DMS79 treated with DMSO at 0.1 percent for 48 hours (cell line): ENCODE measurements around the gene STX18.
A peak's percentile ranks its signal among the peaks of the same experiment; 100 is the strongest.
"Not testable (repeated sequence)": the region's sequence is repeated elsewhere in the genome, so short reads cannot be mapped to it uniquely, and the experiment has no call there.

Experiments
- DNase-seq: peaks from one replicate; lab custom pipeline; 2025; lab: John Stamatoyannopoulos, UW

The STX18 gene

DNA sequence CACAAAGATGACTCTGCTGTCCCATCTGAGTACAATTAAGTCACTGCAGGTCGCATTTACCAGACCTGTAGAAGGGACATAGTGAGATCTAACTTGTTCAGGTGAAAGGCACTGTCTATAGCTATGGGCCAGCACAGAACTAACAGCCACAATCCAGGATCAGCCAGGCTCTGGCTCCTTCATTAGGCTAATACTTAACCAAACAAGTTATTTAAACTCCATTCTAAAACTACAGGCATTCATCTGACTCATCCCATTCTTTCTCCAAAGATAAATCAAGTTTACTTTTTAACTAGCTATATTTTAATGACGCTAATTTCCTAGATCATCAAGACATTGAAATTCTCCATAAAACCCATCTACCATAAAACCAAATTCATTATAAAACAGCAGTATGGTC lies 62.5 kb downstream of the STX18 start:
- DNase-seq: no peak

DNA sequence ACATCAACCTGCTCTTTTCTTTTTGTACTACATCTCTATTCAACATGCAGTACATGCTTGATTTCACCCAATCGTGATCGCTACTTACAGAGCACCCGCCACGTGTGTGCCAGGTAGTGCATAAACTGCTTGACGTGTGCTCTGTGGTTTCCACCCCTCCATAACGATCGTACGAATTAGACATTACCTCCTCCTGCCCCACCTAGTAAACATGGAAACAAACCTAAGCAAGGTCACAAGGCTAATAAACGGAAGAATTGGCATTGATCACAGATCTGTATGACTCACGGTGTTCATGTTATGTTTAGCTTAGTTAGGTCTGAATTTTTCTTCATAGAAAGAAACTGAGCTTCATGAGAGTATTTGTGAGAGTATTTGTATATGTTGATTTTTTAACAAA lies 64.1 kb downstream of the STX18 start:
- DNase-seq: peak; percentile 2

DNA sequence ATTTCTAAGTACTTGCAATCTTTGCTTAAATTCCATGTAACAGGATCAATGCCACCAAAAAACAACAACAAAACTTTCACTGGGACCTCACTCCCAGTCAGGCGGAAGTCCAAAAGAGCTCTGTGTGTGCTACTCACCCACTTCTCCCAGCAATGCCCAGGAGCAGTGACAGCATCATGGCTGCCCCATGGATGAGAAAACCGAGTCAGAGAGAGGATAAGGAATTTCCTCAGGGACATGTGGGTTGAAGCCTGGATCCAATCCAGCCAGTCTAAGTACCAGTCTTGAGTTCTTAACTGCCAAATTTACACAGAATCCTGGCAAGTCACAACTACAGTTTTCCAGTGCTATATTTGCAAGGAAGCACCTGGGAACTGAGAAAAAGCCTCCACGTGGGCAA lies 64.5 kb downstream of the STX18 start:
- DNase-seq: no peak

DNA sequence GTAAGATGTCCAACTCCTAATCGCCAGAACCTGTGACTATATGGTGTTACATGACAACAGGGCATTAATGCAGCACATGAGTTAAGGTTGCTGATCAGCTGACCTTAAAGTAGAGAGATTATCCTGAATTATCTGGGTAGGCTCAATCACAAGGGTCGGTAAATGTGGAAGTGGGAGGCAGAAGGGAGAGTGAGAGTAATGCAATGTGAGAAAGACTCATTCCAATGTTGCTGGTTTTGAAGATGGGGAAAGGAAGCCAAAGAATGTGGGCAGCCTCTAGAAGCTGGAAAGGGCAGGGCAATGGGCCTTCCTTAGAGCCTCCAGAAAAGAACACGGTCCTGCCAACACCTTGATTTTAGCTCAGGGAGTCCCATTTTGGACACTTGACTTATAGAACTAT lies 67.4 kb downstream of the STX18 start:
- no peak for DNase-seq

- DNase-seq: no peak
Measured at GRCh38 chr4:4472344-4472958, 69.4 kb downstream of the STX18 start.

- no peak for DNase-seq
Measured at GRCh38 chr4:4471195-4471594, 70.7 kb downstream of the STX18 start.

- no peak for DNase-seq
Measured at GRCh38 chr4:4470208-4470607, 71.6 kb downstream of the STX18 start.

DNA sequence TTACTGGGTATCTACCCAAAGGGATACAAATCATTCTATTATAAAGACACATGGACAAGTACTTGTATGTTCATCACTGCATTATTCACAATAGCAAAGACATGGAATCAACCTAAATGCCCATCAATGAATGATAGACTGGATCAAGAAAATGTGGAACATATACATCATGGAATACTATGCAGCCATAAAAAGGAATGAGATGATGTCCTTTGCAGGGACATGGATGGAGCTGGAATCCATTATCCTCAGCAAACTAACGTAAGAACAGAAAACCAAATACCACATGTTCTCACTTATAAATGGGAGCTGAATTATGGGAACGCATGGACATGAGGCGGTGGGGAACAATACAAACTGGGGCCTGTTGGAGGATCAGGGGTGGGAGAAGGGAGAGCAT lies 76.6 kb downstream of the STX18 start:
- not testable (repeated sequence) for DNase-seq

DNA sequence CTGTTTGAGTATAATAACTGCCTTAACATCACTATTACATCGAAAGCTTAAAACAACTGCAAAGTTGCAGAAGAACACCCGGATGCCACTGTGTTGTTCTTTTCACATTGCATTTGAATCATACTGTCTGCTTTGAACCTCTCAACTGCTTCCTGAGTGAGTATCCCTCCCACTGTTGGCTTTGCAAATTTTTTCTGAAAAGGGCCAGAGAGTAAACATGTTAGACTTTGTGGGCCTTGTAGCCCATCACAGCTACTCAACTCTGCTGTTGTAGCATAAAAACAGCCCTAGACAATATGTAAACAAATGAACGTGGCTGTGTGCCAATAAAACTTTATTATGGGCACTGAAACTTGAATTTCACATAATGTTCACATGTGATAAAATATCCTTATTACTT lies 78.9 kb downstream of the STX18 start:
- no peak for DNase-seq

- no peak for DNase-seq
Measured at GRCh38 chr4:4461850-4462249, 80.0 kb downstream of the STX18 start.

DNA sequence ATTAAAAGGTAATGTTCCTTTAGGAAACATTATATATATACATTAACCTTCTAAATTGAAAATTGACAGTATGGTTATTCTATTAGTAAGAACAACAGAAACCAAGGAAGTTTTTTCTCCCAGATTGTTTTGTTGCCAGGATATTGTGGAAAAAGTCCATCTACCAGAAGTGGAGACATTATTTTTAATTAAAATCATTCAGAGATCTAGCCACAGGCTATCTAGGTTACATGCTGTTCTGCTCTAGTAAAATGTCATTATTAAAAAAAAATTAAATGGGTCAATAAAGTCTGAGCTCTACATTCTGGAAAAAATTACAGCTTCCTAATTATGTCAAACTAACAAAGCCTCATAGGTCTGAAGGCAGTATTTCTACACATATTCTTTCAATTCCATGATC lies 80.7 kb downstream of the STX18 start:
- no peak for DNase-seq

DNA sequence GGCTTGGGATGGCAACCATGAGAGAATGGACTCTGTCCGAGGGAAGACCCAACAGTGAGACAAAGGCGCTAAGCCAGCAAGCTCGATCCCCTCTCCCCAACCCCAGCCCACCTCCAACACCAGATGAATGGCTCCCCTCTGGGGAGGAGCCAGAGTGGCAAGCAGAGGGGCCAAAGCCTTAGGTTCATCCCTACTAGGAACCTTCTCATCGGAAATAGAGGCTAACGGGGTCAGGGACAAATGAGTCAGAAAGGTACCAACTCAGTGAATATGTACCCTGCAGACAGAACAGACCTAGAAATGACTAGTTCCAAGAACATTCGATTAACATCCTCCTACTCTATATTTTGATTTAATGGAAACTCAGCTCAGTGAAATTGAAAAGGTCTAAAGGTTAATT lies 81.1 kb downstream of the STX18 start:
- no peak for DNase-seq

DNA sequence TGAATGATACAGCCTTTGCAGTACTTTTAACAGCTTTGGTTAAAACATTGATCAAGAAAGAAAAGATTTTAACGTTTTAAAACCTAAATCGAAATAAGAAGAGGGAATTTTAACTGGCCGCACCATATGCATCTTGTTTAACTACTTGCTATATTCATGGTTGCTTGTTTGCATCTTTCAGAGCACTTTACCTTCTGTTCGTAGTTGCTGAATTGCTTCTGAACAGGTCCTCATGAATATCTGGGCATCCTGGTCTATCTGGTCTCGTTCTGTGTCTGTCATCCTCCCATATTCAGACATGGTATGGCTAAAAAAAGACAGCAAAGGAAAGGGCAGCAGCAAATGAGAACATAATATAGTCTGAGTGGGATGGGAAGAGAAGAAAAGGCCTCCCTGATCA lies 82.7 kb downstream of the STX18 start:
- DNase-seq: no peak

- DNase-seq: no peak
Measured at GRCh38 chr4:4457803-4458553, 83.9 kb downstream of the STX18 start.

DNA sequence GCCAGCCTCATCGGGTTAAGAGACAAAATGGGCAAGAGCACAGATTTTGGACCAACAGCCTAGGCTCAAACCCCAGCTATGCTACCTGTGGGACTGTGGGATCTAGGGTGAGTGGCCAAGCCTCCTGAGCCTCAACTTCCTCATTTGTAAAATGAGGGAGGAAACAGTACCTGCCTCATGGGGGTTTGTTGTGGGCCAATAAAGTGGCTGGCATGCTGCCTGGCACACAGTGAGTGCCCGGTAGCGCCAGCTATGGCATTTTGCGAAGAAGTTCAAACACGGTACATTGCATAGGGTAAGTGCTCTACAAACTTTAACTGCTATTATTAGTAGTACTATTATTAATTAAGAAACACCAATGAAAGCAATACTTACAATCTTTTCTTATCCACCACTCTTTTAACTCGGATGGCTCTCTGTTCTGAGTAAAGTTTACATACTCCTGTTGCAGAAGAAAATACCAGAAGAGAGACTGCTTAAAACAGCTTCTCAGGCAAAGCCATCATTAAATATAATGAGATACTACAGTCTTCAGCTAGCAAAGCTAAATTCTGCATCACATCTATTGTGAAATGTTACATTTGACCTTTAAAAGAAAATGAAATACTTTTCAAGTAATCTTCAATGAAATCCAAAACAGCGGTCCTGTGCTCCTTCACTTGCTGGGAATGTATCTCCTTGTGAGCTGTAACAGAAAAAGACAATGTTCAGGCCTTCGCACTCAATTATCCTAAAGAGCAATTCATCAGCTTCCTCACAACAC lies 84.9 kb downstream of the STX18 start:
- DNase-seq: no peak

DNA sequence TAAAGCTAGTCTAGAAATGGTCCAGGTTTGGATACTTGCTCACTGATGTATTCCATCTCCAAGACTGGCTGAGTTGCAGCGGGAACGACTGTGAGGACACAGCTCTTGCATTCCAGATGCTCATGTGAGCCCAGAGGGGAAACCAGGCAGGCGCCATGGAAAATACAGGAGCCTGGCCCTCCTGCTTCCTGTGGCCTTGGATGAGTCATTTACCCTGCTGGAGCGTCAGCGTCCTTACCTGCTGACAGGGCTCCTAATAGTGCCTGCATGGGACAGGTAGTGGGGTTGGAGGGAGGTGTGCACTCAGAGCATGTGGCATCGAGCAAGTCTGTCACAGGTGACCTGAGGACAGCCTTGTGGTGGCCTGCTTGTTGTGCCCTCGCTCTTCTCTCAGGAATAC lies 85.5 kb downstream of the STX18 start:
- DNase-seq: no peak

DNA sequence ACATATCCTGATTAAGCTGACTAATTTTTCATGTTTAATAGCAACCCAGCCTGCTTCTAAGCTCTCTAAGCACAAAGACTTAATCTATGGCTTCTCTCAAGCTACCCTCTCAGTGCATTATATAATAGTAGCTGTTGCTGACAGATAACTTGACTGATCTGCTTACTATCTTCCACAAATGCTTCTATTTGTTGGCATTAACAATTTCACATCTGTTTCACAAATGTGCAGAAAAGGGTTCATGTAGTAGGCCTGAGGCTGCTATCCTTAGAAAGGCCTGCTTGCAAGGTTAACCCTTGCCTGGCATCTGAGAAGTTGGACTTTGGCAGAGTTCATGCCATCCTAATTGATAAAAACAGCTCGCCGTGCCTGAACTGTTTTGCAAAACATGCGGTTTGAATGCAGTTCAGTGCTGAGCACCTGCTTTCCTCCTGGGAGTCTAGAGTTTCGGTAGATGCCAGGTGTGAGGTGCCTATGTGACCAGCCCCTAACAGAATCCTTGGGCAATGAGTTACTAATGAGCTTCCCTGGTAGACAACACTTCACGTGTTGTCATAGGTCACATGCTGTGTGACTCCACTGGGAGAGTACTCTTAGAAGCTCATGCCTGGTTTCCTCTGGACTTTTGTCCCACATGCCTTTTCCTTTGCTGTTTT lies 86.5 kb downstream of the STX18 start:
- no peak for DNase-seq

DNA sequence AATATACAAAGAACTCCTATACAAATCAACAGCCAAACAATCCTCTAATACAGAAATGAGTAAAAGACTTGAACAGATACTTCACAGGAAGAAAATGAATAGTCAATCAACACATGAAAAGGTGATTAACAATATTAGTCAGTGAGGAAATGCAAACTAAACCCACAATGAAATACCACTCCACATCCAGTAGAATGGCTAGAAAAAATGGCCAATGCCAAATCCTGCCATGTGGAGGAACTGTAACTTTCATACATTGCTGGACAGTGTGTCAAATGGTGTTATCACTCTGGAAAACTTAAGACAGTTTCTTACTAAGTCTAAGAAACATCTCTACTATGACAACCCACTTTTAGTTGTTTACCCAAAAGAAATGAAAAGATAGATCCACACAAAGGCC lies 95.4 kb downstream of the STX18 start:
- DNase-seq: no peak

DNA sequence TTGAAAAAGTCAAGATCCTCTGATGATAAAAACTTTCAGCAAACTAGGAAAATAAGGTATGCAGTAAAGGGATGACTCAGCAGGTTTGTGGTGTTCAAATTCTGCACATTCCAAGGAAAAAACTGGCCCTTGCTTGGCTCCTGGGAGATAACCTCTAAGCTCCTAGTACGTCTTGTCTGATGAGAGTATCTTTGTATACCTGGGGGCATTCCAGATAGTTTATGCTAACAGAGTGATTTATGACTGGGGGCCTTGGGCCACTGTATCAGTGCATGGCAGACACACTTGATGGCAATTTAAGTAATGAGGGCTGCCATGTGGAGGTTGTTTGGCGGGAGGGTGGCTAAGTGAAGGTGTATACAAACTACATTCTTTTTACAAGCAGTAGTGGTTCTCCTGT lies 98.0 kb downstream of the STX18 start:
- no peak for DNase-seq

GRCh38 chr4:4440333-4441061 lies 101.4 kb downstream of the STX18 start:
- no peak for DNase-seq

GRCh38 chr4:4439782-4440181 lies 102.1 kb downstream of the STX18 start:
- DNase-seq: no peak

DNA sequence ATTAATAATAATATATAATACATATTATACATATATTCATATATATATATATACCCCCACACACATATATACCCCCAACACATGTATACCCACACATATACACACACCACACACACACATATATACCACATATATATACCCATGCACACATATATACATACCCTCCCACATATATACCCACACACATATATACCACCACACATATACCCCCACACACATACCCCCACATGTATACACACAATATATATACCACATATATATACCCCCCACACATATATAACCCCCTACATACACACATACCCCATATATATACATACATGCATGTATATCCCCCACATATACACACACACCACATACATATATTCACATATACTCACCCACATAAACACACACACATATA lies 103.0 kb downstream of the STX18 start:
- no peak for DNase-seq
